22Rv1 (cell line): ENCODE data around the gene TMC2.

Source experiments
- ZFX ChIP-seq: fragments of 450-650 bp; IDR thresholded peaks from 2 replicates; pipeline ENCODE4 v1.6.1; 2017; ENCODE audit warnings: antibody characterized with exemption, borderline replicate concordance
- TF ChIP-seq, protein P1 (sequence below): fragments of 450-650 bp; IDR thresholded peaks from 2 replicates; pipeline ENCODE4 v1.5.1; 2017; ENCODE audit warnings: mild to moderate bottlenecking

DNA sequence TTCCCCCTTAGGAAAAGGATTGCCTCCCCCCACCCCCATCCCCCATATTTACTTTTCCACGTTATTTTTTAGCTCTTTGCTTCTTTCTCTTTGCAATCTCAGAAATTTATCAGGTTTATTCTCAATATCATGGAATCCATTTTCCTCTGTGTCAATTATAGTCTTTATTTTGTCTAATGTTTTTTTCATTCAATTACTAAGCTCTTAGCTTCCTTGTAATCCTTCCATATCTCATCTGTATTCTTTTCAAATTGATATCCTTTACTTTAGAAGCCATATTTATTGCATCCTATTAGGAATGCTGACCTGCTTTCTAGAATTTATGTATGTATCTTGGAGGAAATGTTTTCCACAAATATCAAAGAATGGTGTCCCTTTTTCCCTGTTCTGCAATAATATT is 39.3 kb downstream of the TMC2 start:
- TF ChIP-seq, protein P1, sequence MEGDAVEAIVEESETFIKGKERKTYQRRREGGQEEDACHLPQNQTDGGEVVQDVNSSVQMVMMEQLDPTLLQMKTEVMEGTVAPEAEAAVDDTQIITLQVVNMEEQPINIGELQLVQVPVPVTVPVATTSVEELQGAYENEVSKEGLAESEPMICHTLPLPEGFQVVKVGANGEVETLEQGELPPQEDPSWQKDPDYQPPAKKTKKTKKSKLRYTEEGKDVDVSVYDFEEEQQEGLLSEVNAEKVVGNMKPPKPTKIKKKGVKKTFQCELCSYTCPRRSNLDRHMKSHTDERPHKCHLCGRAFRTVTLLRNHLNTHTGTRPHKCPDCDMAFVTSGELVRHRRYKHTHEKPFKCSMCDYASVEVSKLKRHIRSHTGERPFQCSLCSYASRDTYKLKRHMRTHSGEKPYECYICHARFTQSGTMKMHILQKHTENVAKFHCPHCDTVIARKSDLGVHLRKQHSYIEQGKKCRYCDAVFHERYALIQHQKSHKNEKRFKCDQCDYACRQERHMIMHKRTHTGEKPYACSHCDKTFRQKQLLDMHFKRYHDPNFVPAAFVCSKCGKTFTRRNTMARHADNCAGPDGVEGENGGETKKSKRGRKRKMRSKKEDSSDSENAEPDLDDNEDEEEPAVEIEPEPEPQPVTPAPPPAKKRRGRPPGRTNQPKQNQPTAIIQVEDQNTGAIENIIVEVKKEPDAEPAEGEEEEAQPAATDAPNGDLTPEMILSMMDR = no peak
- TF ChIP-seq ZFX = no peak
